HG02798 (cell line): ENCODE measurements around the gene SLF1.
A peak's percentile ranks its signal among the peaks of the same experiment; 100 is the strongest.

ENCODE experiments used
- ATAC-seq: cut with Tn5 transposase; IDR thresholded peaks from one replicate; pipeline ENCODE4 v1.9.1; 2021; ENCODE audit warnings: mild to moderate bottlenecking; ENCODE audit not compliant: unreplicated experiment, poor library complexity

The SLF1 gene

DNA sequence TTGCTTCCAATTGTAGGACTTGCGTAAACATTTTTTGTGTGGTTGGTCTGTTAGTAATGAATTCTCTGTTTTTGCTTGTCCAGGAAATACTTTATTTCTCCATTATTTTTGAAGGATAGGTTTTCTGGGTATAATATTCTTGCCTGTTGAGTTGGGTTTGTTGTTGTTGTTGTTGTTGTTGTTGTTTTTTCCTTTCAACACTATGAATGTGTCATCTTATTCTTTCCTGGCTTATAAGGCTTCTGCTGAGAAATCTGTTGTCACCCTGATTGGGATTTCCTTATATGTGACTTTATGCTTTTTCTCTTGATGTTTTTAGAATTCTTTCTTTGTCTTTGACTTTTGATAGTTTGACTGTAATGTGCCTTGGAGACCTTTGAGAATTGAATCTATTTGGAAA is 39.8 kb downstream of the SLF1 start:
- no peak for ATAC-seq

DNA sequence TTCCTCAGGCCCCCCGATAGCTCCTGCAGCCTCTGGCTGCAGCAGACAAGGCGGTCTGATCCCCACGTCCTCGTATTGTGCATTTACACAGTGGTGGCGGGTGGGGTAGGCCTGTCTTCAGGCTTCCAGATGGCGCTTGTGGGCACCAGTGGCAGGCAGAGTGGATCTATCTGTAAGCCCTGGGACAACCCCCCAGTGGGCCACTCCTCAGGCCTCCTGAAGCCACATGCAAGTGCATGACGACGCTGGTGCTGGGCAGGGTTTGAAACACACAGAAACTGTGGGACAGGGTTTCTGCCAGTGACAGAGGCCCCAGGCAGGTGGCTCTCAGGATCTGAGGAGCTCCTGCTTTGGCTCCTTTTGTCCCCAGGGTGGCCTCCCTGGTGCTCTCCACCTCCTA is 42.0 kb downstream of the SLF1 start:
- no peak for ATAC-seq

- ATAC-seq, result no peak
Measured at GRCh38 chr5:94661086-94661485, 42.6 kb downstream of the SLF1 start.

GRCh38 chr5:94667937-94668336 is 49.5 kb downstream of the SLF1 start:
- ATAC-seq, result no peak

DNA sequence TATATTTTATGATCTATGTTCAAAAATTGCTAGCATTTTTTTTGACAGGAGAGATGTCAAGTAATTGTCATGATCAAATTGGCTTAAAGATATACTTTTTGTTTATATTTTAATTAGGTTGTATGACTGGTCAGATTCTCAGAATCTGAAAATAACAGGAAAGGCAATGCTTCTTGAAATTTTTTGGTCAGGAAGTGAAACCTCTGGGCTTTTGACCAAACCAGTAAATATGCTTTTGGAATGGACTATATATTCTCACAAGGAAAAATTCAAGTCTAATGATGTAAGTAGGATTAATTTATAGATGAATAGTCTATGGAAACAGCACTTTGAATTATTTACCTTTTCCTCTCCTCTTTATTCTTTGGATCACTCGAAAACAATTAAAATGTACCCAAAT is 52.3 kb downstream of the SLF1 start:
- ATAC-seq, result no peak

DNA sequence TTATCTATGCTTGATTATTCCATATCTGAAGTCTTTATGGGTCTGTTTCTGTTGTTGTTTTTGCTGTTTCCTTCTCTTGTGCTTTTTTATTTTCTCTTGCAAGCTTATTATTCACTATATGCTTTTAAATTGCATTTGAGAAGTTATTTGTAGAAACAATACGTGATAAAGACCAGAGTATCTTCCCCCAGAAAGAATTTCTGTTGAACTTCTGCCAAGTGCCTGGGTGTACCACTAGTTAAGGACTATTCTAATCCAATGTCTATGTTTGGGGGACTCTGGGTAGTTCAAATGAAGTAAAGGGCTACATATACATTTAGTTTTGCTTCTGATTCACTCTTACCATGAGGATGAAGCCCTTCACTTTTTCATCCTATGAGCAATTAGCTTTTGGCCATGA is 54.3 kb downstream of the SLF1 start:
- ATAC-seq, result no peak

DNA sequence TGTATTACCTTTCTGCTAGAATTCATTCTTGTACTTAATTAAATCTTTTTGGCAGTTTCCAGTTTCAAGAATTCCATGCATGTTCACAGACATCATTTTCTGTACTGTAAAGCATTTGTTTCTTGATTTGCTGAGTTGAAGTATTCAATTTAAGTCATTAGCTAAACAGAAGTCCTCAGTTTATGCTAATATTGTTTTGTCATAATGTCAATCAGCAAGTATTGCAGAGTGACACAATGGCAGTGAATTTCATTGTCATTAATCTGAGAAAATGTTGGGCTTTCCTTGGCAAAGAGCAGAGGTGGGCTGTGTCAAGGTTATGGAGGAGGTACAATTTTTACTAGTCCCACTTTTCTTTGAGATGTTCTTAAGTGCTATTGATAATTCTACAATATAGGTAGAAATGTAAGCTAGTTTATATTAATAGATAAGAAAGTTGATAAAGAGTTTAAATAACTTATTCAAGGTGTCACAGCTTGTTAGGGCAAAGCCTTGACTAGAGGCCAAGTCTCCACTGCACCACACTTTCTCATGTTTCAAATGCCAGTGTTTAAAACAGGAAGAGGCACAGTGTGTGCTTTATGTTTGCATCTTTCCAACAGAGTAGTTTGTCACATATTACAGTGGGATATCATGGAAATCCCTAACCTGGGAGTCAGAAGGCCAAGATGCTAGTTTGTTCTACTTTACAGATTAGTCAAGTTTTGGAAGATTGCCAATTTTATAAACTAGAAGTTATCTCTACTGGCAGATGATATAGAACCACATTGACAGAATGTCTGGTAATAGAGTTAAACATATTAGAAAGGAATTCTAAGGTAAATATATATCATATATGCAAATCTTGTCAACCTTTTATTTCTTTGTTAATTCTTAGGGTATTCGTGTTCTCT is 56.3 kb downstream of the SLF1 start:
- no peak for ATAC-seq

DNA sequence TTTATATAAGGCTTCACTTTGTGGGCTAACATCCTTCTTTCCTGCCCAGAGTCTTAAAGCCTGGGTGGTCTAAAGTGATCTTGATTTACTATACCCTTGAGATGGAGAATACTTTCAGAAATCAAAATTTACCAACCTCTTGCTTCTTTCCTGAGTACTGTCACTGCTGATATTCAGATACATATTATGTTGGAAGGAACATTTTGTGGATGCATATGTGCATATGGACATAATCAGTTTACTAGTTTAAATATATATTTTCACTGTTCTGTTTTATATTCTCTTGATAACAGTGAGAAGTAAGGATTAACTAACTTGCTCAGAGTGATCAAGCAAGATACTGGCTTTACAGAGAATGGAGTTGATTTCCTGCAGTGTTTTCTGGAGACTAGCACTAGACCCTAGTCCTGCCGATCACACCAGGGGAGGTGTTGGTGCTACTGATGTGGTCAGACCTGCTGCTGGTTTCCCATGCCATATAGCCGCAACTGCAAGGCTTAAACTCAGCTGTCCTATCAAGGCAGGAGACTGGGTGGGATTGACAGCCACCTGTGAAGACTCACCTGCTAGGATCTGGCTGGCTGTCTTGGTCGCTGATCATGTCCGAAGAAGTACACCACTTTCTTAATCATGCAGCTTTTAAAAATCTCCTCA is 57.6 kb downstream of the SLF1 start:
- no peak for ATAC-seq

DNA sequence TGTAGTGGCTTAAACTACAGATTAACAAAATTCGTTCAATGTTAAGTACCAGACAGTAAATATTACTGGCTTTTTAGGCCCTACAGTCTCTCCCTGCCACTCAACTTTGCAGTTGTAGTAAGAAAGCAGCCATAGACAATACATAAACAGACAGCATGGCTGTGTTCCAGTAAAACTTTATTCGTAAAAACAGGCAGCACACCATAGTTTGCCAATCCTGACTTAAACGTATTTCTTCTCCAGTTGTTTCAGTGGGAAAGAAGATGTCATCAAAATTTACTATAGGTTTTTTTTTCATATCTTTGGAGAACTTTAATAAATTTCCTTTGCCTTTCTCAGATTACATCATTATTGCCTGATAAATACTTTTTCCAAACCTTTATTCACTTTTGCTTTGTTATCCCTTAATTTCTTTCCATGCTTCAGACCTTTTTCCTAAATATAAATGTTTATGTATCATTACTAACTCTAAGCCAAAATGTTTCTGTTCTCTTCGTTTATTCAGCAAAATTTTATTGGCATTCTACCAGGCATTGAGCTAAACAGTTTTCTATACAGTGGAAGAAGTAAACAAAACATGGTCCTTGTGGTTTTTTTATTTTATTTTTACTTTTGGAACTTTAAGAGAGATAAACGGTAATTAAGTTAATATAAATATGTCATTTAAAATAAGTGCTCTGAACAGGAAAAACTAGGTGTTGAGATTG is 64.5 kb downstream of the SLF1 start:
- no peak for ATAC-seq

- ATAC-seq, result no peak
Measured at GRCh38 chr5:94689908-94690307, 71.4 kb downstream of the SLF1 start.

GRCh38 chr5:94690778-94691177 is 72.3 kb downstream of the SLF1 start:
- ATAC-seq, result no peak

DNA sequence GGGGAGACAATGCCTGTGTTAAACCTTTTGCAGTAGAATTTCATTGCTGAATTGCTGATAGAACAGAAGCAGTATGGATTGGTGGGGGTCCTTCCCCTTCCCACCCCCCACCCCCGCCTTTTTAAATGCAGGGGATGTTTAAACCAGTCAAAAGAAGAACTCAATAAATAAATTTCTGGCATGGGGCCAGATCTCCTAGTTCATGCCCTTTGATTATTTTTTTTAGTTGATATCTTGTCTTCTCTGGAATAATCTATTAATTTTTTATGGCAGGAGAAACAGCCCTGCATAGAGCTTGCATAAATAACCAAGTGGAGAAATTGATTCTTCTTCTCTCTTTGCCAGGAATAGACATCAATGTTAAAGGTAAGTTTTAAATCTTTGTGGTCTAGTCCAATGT is 72.8 kb downstream of the SLF1 start:
- no peak for ATAC-seq

GRCh38 chr5:94691949-94692348 is 73.5 kb downstream of the SLF1 start:
- ATAC-seq, result no peak

- ATAC-seq, result no peak
Measured at GRCh38 chr5:94692581-94692980, 74.1 kb downstream of the SLF1 start.

GRCh38 chr5:94693043-94693822 is 74.8 kb downstream of the SLF1 start:
- ATAC-seq, result peak; percentile 76

DNA sequence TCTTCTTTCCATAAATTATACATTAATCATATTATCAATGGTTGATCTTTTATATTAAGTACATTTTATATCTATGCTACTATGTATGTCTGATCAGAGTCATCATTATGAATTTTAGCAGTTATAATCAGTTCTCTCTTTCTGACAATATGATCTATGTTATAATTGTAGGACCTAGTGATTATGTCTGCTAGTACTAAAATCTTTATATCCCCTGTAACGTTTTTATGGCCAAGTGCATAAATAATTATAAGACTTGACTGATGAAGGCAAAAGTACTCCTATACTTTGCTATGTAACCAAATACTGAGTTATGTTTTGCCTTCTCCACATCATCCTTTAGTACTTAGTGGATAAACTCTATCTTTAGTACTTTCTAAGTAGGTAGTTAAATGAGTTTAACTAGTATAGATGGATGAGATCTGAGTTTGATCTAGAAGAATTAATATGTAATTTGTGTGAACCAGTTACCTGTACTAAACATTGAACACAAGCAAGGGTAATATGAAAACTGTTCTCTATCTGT is 75.4 kb downstream of the SLF1 start:
- ATAC-seq, result no peak

DNA sequence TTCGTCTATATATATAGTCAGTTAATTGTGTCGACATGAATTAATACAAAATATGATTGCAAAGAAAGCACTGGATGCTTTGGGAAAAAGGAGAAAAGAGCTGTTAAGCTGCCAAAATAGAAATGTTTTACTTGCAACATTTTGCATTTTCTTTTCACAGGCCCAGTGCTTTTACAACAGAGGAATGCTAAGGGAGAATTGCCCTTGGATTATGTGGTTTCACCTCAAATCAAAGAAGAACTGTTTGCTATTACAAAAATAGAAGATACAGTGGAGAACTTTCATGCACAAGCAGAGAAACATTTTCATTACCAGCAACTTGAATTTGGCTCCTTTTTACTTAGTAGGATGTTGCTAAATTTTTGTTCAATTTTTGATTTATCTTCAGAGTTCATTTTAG is 76.2 kb downstream of the SLF1 start:
- ATAC-seq, result no peak

DNA sequence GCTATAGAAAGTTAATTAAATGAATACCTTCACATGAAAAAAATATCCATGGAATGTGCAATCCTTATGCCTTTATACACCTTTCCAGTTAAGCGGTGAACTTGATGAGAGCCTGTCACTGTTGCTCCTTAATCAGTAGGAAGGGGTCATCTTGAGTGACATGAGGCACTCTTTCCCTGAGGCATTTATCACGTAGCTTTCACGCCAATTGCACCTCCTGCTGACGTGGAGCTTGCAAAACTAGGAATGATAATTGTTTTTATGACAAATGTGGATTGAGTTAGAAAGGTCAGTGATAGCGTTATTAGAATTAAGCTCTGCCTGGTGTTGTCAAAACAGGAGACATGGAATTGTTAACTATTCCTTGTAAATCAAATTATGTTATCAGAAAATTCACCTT is 79.7 kb downstream of the SLF1 start:
- no peak for ATAC-seq

DNA sequence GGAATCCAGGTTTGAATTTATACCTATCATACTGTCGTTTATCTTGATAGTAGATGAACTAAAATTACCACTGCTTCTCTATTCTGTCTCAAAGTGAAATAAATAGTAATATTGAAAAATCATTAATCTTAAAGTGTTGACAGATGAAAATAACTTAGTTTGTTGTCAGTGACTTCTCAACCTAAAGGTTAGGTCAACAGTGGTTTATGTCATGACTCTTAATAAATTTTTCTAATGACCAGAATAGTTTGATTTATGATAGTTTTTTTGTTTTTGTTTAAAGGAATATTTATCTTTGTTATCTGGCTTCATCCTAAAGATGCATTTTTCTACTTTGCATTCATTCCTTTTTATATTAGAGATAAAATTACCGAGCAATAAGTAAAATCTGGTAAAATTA is 81.1 kb downstream of the SLF1 start:
- ATAC-seq, result no peak

- ATAC-seq, result peak; percentile 83
Measured at GRCh38 chr5:94700592-94700991, 82.1 kb downstream of the SLF1 start.
